Tibial nerve (tissue), 4 donors: Measurements from ENCODE around the gene GPR37. TPM values are rescaled to one million over a fixed set of nuclear protein-coding genes. Genes with fewer than 3 reads are reported as not detected.

Experiments used
- DNase-seq, 2 donors: peaks; one replicate each; pipeline ENCODE4 v3.0.0-alpha.2; 2019; ENCODE audit warnings: low spot score in 2 of 2
- H3K27ac ChIP-seq, 4 donors: fragments of 200-600 bp; sonication (generic) in 3 of 4; one replicate each; pipeline ENCODE4 v1.5.1; 2017 to 2019; ENCODE audit warnings: mild to moderate bottlenecking in 1 of 4
- H3K27me3 ChIP-seq, 2 donors: fragments of 200-600 bp; sonication (generic) in 1 of 2; one replicate each; pipeline versions ENCODE4 v1.5.1 to v1.6.0; 2017 to 2019
- H3K36me3 ChIP-seq, 3 donors: fragments of 200-600 bp; sonication (generic); one replicate each; pipeline ENCODE4 v1.5.1; 2018 to 2019
- H3K4me1 ChIP-seq, 4 donors: fragments of 200-600 bp; sonication (generic) in 3 of 4; one replicate each; pipeline ENCODE4 v1.5.1; 2017 to 2019
- H3K4me3 ChIP-seq, 4 donors: fragments of 200-600 bp; sonication (generic) in 3 of 4; one replicate each; pipeline ENCODE4 v1.5.1; 2017 to 2019; ENCODE audit warnings: mild to moderate bottlenecking in 1 of 4, moderate library complexity in 1 of 4
- H3K9me3 ChIP-seq, 4 donors: fragments of 200-600 bp; sonication (generic) in 3 of 4; one replicate each; pipeline ENCODE4 v1.5.1; 2017 to 2019
- CTCF ChIP-seq, 5 experiments: fragments of 200-600 bp in 3 of 5; fragments of 450-650 bp in 2 of 5; sonication (generic) in 3 of 5; IDR thresholded peaks; one replicate each; pipeline ENCODE4 v1.5.1; 2016 to 2019; ENCODE audit warnings: antibody characterized with exemption in 5 of 5, mild to moderate bottlenecking in 3 of 5, moderate library complexity in 2 of 5
- EP300 ChIP-seq, 2 donors: sonication (generic); formaldehyde crosslinking; IDR thresholded peaks; one replicate each; pipeline ENCODE4 v1.6.1; 2017; ENCODE audit warnings: antibody characterized with exemption in 2 of 2, mild to moderate bottlenecking in 1 of 2
- POLR2A ChIP-seq, 2 donors: fragments of 450-650 bp; IDR thresholded peaks; one replicate each; pipeline ENCODE4 v1.6.1; 2017; ENCODE audit warnings: antibody characterized with exemption in 2 of 2, mild to moderate bottlenecking in 2 of 2, moderate library complexity in 2 of 2
- WGBS, 2 donors: methylation state at CpG; one replicate each; pipeline ENCODE4 v1.1.5; 2018; 5-methylcytosine and 5-hydroxymethylcytosine counted together
- total RNA-seq, 4 donors: library from RNA; depleted of rRNA; stranded (reverse); fragments of >200 nt; gene quantifications; one replicate each; pipeline ENCODE4 v1.1.0, GENCODE V29; 2016

GPR37 gene
- total RNA-seq, 4 donors from 2014 or later, result 0.21 to 0.60 TPM; not detected in 2

- H3K27me3 ChIP-seq, result no peaks in the 10 kb centered on the region
- H3K9me3 ChIP-seq, result peaks cover 0 to 15% (median 0%) of the 10 kb centered on the region in 4 donors
- TF ChIP-seq POLR2A (IDR thresholded peaks at IDR 0.05), result no peak
- no peak for TF ChIP-seq CTCF (IDR thresholded peaks at IDR 0.05)
- no peak for TF ChIP-seq EP300 (IDR thresholded peaks at IDR 0.05)
- no peaks in the 10 kb centered on the region for H3K4me1 ChIP-seq
- no peaks in the 10 kb centered on the region for H3K36me3 ChIP-seq
- H3K27ac ChIP-seq, result no peak overlapping the region
- DNase-seq, result no peak
- WGBS, 2 donors, result 45 to 57% methylated on average over 3 of the region's 3 CpGs
- H3K4me3 ChIP-seq, result no peak overlapping the region
Observed at GRCh38 chr7:124713086-124713485, 52.5 kb downstream of the GPR37 start.

GRCh38 chr7:124712017-124712416, 53.6 kb downstream of the GPR37 start:
- no peaks in the 10 kb centered on the region for H3K4me1 ChIP-seq

GRCh38 chr7:124702385-124702784, 63.2 kb downstream of the GPR37 start:
- WGBS, 2 donors, result 37 to 53% methylated on average over 2 of the region's 2 CpGs
- no peak overlapping the region for H3K27ac ChIP-seq
- H3K4me3 ChIP-seq, result no peak overlapping the region
- no peak for DNase-seq
- no peaks in the 10 kb centered on the region for H3K36me3 ChIP-seq
- no peaks in the 10 kb centered on the region for H3K27me3 ChIP-seq
- H3K9me3 ChIP-seq, result peaks cover 0 to 10% (median 0%) of the 10 kb centered on the region in 4 donors
- no peaks in the 10 kb centered on the region for H3K4me1 ChIP-seq
- TF ChIP-seq POLR2A (IDR thresholded peaks at IDR 0.05) (no peak), CTCF (IDR thresholded peaks at IDR 0.05) (no peak), EP300 (IDR thresholded peaks at IDR 0.05) (no peak)

More at GRCh38 chr7:124712017-124712416, 53.6 kb downstream of the GPR37 start:
- no peak overlapping the region for H3K4me3 ChIP-seq
- no peaks in the 10 kb centered on the region for H3K36me3 ChIP-seq
- TF ChIP-seq EP300 (IDR thresholded peaks at IDR 0.05) (no peak), CTCF (IDR thresholded peaks at IDR 0.05) (no peak), POLR2A (IDR thresholded peaks at IDR 0.05) (no peak)
- no peaks in the 10 kb centered on the region for H3K27me3 ChIP-seq
- no peak for DNase-seq
- peaks cover 0 to 26% (median 0%) of the 10 kb centered on the region in 4 donors for H3K9me3 ChIP-seq
- no peak overlapping the region for H3K27ac ChIP-seq

- H3K4me1 ChIP-seq, result no peaks in the 10 kb centered on the region
- no peaks in the 10 kb centered on the region for H3K27me3 ChIP-seq
- H3K4me3 ChIP-seq, result no peak overlapping the region
- no peaks in the 10 kb centered on the region for H3K36me3 ChIP-seq
- TF ChIP-seq CTCF (IDR thresholded peaks at IDR 0.05), result no peak
- TF ChIP-seq POLR2A (IDR thresholded peaks at IDR 0.05), result no peak
- no peak for TF ChIP-seq EP300 (IDR thresholded peaks at IDR 0.05)
- no peak overlapping the region for H3K27ac ChIP-seq
- DNase-seq, result no peak
- peaks cover 0 to 6% (median 0%) of the 10 kb centered on the region in 4 donors for H3K9me3 ChIP-seq
- WGBS, 2 donors, result 65% methylated on average over 2 of the region's 2 CpGs
Observed at GRCh38 chr7:124701955-124702354, 63.6 kb downstream of the GPR37 start.

GRCh38 chr7:124700655-124701054, 64.9 kb downstream of the GPR37 start:
- Histone ChIP-seq H3K27ac (no peak overlapping the region), H3K27me3 (no peaks in the 10 kb centered on the region), H3K4me3 (no peak overlapping the region), H3K4me1 (no peaks in the 10 kb centered on the region), H3K36me3 (no peaks in the 10 kb centered on the region), H3K9me3 (peaks cover 0 to 5% (median 0%) of the 10 kb centered on the region in 4 donors)
- no peak for DNase-seq
- WGBS, 2 donors, result 76 to 83% methylated on average over 3 of the region's 3 CpGs
- TF ChIP-seq POLR2A (IDR thresholded peaks at IDR 0.05) (no peak), EP300 (IDR thresholded peaks at IDR 0.05) (no peak), CTCF (IDR thresholded peaks at IDR 0.05) (no peak)
